SJCRH30 (cell line): ENCODE measurements around the gene DOK6. TPM values are rescaled to one million over a fixed set of nuclear protein-coding genes. Genes with fewer than 3 reads are reported as not detected.

Experiments
- DNase-seq, 2 experiments: peaks; one replicate each; pipeline ENCODE4 v3.0.0-alpha.2; 2015 to 2020
- H3K27ac ChIP-seq: fragments of 250-450 bp; sonication (Bioruptor Pico); 2 replicates; pipeline ENCODE4 v1.5.1; 2020; ENCODE audit warnings: mild to moderate bottlenecking, moderate library complexity
- H3K27me3 ChIP-seq: fragments of 250-450 bp; sonication (Bioruptor Pico); 2 replicates; pipeline ENCODE4 v1.5.1; 2020; ENCODE audit warnings: mild to moderate bottlenecking, moderate library complexity
- H3K36me3 ChIP-seq: fragments of 250-450 bp; sonication (Bioruptor Pico); 2 replicates; pipeline ENCODE4 v1.5.1; 2020; ENCODE audit warnings: mild to moderate bottlenecking, moderate library complexity
- H3K4me1 ChIP-seq: fragments of 250-450 bp; sonication (Bioruptor Pico); 2 replicates; pipeline ENCODE4 v1.5.1; 2020; ENCODE audit warnings: mild to moderate bottlenecking, moderate library complexity
- H3K4me3 ChIP-seq: fragments of 250-450 bp; sonication (Bioruptor Pico); 2 replicates; pipeline ENCODE4 v1.5.1; 2020; ENCODE audit warnings: mild to moderate bottlenecking, moderate library complexity
- H3K9me3 ChIP-seq: fragments of 250-450 bp; sonication (Bioruptor Pico); replicated peaks from 2 replicates; pipeline ENCODE4 v1.5.1; 2020; ENCODE audit warnings: mild to moderate bottlenecking, moderate library complexity
- total RNA-seq: library from RNA; depleted of rRNA; stranded (reverse); fragments of >200 nt; shearing (Covaris generic); gene quantifications from 2 replicates; pipeline ENCODE4 v1.2.3, GENCODE V29; 2014

The DOK6 gene
- total RNA-seq, 1 experiment from 2014 or later: 0.47 TPM

DNA sequence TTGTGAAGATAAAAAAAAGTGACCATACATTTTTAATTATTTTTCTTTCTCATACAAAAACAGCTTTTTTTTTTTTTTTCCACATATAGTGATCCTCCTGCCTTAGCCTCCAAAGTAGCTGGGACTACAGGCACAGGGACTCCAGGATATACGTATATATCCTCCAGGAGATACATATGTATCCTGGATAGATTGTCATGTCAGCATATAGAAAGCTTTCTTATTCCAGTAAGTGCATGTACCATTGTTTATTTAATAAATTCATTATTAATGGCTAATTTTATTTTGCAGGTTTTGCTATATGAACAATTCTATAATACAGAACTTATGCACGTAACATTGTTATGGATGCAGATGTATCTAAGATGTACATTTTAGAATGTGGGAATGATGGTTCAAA, 138.7 kb downstream of the DOK6 start:
- H3K4me3 ChIP-seq: no peak overlapping the region

GRCh38 chr18:69556228-69556627, 155.5 kb downstream of the DOK6 start:
- Histone ChIP-seq H3K4me1 (no peaks in the 10 kb centered on the region), H3K36me3 (no peaks in the 10 kb centered on the region), H3K9me3 (no peaks in the 10 kb centered on the region), H3K27me3 (no peaks in the 10 kb centered on the region), H3K4me3 (no peak overlapping the region), H3K27ac (no peak overlapping the region)
- no peak for DNase-seq

More for the DNA sequence above, 138.7 kb downstream of the DOK6 start:
- Histone ChIP-seq H3K36me3 (no peaks in the 10 kb centered on the region), H3K27me3 (no peaks in the 10 kb centered on the region), H3K4me1 (no peaks in the 10 kb centered on the region), H3K9me3 (no peaks in the 10 kb centered on the region), H3K27ac (no peak overlapping the region)
- DNase-seq: no peak

DNA sequence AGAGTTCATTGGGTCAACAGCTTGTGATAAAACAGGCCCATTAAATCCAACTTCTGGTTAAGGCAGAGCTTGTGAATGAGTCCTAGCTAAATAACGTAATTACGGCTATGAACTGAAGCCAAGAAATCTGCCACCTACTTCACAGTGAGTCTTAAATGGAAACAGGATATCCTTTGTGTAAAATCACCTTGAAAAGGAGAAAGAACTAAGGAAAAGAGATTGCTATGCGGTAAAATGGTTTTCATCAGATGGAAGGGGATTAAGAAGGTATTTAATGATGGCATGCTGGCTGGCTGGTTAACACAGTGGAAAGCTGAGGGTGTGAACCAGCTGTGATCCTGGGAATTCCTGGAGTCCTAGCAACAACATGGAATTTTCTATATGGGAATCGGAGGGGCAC, 156.6 kb downstream of the DOK6 start:
- Histone ChIP-seq H3K4me1 (no peaks in the 10 kb centered on the region), H3K4me3 (no peak overlapping the region), H3K36me3 (no peaks in the 10 kb centered on the region), H3K9me3 (no peaks in the 10 kb centered on the region), H3K27me3 (no peaks in the 10 kb centered on the region), H3K27ac (no peak overlapping the region)
- no peak for DNase-seq

GRCh38 chr18:69558052-69558451, 157.4 kb downstream of the DOK6 start:
- Histone ChIP-seq H3K9me3 (no peaks in the 10 kb centered on the region), H3K27ac (no peak overlapping the region), H3K36me3 (no peaks in the 10 kb centered on the region), H3K4me1 (no peaks in the 10 kb centered on the region), H3K4me3 (no peak overlapping the region), H3K27me3 (no peaks in the 10 kb centered on the region)
- DNase-seq: no peak

DNA sequence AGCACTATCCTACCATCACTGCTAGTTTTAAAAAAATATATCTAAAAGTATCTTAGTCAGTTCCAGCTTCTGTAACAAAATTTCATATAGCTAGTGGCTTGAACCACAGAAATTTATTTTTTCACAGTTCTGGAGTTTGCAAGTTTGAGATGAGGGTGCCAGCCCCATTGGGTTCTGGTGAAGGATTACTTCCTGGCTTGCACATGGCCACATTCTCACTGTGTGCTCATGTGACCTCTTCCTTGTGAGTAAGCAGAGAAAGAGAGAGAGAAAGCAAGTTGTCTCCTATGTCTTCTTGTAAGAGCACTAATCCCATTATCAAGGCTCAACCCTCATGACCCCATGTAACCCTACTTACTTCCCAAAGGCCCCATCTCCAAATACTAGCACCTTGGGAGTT, 158.9 kb downstream of the DOK6 start:
- Histone ChIP-seq H3K4me1 (no peaks in the 10 kb centered on the region), H3K27ac (no peak overlapping the region), H3K27me3 (no peaks in the 10 kb centered on the region), H3K4me3 (no peak overlapping the region), H3K9me3 (no peaks in the 10 kb centered on the region), H3K36me3 (no peaks in the 10 kb centered on the region)
- DNase-seq: no peak

DNA sequence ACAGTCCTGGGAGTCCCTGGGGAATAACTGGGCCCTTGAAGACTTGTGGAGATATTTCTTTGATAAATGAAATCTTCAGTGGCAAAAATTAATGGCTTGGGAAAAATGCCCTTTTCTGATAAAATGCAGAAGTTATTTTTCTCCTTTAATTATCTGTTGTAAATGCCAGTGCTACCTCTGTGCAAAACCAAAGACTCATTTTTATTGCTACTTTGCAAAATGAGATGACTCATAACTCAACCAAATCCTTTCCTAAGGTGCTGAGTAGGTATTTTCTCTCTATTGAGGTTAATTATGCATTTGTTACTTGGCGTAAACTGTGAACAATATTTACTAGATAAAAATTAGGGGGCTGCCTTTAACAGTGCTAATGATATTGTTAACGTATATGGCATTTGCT, 163.9 kb downstream of the DOK6 start:
- DNase-seq: no peak
- Histone ChIP-seq H3K4me3 (no peak overlapping the region), H3K9me3 (no peaks in the 10 kb centered on the region), H3K27ac (no peak overlapping the region), H3K4me1 (no peaks in the 10 kb centered on the region), H3K36me3 (no peaks in the 10 kb centered on the region), H3K27me3 (no peaks in the 10 kb centered on the region)

DNA sequence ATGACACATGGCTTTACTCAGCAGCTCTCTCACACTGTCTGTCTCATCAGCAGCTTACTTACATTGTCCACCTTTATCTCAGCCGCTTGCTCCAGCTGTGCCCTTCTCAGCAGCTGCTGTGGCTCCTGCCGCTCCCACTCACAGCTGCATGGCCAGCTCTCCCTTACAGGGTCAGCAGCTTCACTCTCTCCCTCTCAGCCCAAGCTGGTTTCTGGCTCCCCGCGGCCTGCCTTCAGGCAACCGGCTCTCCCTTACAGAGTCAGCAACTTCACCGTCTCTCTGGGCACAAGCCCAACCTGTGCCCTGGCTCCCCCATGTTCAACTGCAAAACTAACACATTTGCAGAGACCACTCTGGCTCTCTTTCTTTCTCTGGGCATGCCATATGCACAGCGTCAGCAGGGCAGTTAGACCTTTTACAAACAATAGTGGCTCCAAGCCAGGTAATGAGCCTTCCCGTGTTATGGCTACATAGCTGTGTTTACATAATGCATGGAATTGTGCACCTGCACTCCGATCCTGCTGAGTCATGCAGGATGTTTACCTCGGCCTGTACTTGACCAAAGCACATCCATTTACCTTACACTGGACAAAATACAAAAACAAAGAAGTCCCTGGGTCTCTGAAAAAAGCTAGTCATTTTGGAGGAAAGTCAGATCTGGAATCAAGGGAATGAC, 167.3 kb downstream of the DOK6 start:
- Histone ChIP-seq H3K36me3 (no peaks in the 10 kb centered on the region), H3K27me3 (no peaks in the 10 kb centered on the region), H3K4me1 (no peaks in the 10 kb centered on the region), H3K4me3 (no peak overlapping the region), H3K9me3 (no peaks in the 10 kb centered on the region), H3K27ac (no peak overlapping the region)
- DNase-seq: no peak

- Histone ChIP-seq H3K27me3 (no peaks in the 10 kb centered on the region), H3K9me3 (no peaks in the 10 kb centered on the region), H3K4me3 (no peak overlapping the region), H3K27ac (no peak overlapping the region), H3K4me1 (no peaks in the 10 kb centered on the region), H3K36me3 (no peaks in the 10 kb centered on the region)
- DNase-seq: no peak
These were observed 168.4 kb downstream of the DOK6 start for GRCh38 chr18:69569133-69569532.

DNA sequence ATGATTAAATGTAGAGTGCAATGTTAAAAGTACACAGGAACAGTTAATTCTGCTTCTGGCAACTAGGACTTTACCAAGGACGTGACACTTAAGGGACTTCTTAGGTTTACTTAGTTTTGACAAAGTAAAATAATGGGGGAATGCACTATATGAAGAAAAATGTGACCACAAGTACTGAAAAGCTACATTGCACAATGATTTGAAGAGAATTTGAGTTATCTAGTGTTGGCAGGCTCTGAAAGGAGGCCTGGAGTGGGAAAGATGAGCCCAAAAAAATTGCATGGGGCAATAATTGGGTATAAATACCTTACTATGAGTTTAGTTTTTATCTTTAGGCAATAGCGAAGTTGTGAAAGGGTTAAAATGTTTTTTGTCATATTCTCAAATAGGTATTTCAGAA, 173.7 kb downstream of the DOK6 start:
- Histone ChIP-seq H3K4me3 (no peak overlapping the region), H3K27ac (no peak overlapping the region), H3K4me1 (no peaks in the 10 kb centered on the region), H3K36me3 (no peaks in the 10 kb centered on the region), H3K27me3 (no peaks in the 10 kb centered on the region), H3K9me3 (no peaks in the 10 kb centered on the region)
- DNase-seq: no peak

DNA sequence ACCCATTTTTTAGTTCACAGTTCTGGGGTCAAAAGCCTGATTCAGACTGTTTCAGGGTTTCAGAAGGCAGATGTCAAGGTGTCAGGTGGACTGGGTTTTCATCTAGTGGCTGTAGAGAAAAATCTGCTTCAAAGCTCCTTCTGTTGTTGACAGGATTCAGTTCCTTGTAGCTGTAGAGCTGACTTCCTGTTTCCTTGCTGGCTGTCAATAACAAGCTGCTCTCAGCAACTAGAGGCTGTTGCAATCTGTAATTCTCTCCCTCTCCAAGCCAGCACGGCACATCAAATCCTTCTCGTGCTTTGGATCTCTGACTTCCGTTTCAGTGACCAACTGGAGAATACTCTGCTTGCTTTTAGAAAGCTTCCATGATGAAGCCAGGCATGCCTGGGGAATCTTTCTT, 179.4 kb downstream of the DOK6 start:
- DNase-seq: no peak
- Histone ChIP-seq H3K9me3 (no peaks in the 10 kb centered on the region), H3K4me1 (no peaks in the 10 kb centered on the region), H3K36me3 (no peaks in the 10 kb centered on the region), H3K27me3 (no peaks in the 10 kb centered on the region), H3K4me3 (no peak overlapping the region), H3K27ac (no peak overlapping the region)

DNA sequence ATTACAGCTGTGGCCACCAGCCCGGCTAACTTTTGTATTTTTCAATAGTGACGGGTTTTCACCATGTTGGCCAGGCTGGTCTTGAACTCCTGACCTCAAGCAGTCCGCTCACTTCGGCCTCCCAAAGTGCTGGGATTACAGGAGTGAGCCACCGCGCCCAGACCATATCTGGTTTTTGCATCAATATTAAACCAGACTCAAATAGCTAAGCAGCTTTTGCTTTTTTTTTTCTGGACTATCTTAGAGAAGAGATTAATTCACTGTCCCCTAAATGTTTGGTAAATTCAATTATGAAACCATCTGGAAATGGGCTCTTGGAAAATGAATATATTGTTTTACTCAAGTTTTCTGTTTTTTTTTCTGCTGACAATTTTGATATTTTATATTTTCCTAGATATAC, 183.7 kb downstream of the DOK6 start:
- no peak overlapping the region for H3K4me3 ChIP-seq
- H3K27me3 ChIP-seq: no peaks in the 10 kb centered on the region
- no peaks in the 10 kb centered on the region for H3K36me3 ChIP-seq
- DNase-seq: no peak
- H3K9me3 ChIP-seq: no peaks in the 10 kb centered on the region
- H3K4me1 ChIP-seq: no peaks in the 10 kb centered on the region
- H3K27ac ChIP-seq: no peak overlapping the region

- Histone ChIP-seq H3K4me1 (no peaks in the 10 kb centered on the region), H3K4me3 (no peak overlapping the region), H3K36me3 (no peaks in the 10 kb centered on the region), H3K27me3 (no peaks in the 10 kb centered on the region), H3K27ac (no peak overlapping the region), H3K9me3 (no peaks in the 10 kb centered on the region)
- peak in 1 of 2 experiments; percentile 24 for DNase-seq
These were observed 185.0 kb downstream of the DOK6 start for GRCh38 chr18:69585696-69586095.

GRCh38 chr18:69586537-69586936, 185.8 kb downstream of the DOK6 start:
- no peaks in the 10 kb centered on the region for H3K9me3 ChIP-seq
- no peak for DNase-seq
- H3K27ac ChIP-seq: no peak overlapping the region
- H3K4me3 ChIP-seq: no peak overlapping the region
- H3K4me1 ChIP-seq: no peaks in the 10 kb centered on the region
- H3K27me3 ChIP-seq: no peaks in the 10 kb centered on the region
- no peaks in the 10 kb centered on the region for H3K36me3 ChIP-seq

GRCh38 chr18:69588301-69588700, 187.6 kb downstream of the DOK6 start:
- H3K9me3 ChIP-seq: no peaks in the 10 kb centered on the region
- H3K27ac ChIP-seq: no peak overlapping the region
- DNase-seq: no peak
- no peak overlapping the region for H3K4me3 ChIP-seq
- H3K4me1 ChIP-seq: no peaks in the 10 kb centered on the region
- H3K27me3 ChIP-seq: no peaks in the 10 kb centered on the region
- H3K36me3 ChIP-seq: no peaks in the 10 kb centered on the region

DNA sequence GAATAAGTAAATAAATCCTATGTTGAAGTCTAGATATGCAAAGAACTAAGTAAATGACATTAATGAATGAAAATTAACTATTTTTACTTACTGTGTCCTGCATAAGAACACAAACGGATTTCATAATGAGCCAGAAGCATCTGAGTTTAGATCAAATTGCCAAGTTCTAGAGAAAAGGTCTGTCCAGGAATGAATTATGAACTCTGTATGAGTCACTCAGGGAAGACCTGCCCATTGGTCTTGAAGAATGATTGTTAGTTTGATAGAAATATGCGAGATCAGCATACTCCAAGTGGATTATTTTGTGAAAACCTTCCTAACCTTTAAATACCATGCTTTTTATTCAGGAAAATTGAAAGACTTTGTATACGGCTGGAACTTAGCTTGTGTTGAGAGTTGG, 189.5 kb downstream of the DOK6 start:
- DNase-seq: no peak
- Histone ChIP-seq H3K9me3 (no peaks in the 10 kb centered on the region), H3K4me1 (no peaks in the 10 kb centered on the region), H3K4me3 (no peak overlapping the region), H3K27me3 (no peaks in the 10 kb centered on the region), H3K36me3 (no peaks in the 10 kb centered on the region), H3K27ac (no peak overlapping the region)

DNA sequence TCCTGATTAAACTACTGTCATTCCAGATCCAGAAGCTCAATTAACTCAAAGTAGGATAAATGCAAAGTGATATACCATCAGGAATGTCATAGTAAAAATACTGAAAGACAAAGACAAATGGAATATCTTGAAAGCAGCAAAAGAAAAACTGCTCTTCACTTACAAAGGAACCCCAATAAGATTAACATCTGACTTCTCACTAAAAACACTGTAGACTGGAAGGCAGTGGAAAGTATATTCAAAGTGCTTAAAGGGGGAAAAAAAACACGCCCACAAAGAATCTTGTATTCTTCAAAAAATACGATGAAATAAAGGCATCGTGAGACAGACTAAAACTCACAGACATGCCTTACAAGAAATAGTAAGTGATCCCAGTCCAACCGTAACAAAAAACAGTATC, 195.7 kb downstream of the DOK6 start:
- no peaks in the 10 kb centered on the region for H3K9me3 ChIP-seq
- H3K4me1 ChIP-seq: no peaks in the 10 kb centered on the region
- H3K27me3 ChIP-seq: no peaks in the 10 kb centered on the region
- no peaks in the 10 kb centered on the region for H3K36me3 ChIP-seq
- no peak for DNase-seq
- H3K4me3 ChIP-seq: no peak overlapping the region
- no peak overlapping the region for H3K27ac ChIP-seq
